IMR-90 (cell line): ENCODE results near the gene SLC38A4. TPM values are rescaled to one million over a fixed set of nuclear protein-coding genes. Genes with fewer than 3 reads are reported as not detected.

Source experiments
- ATAC-seq: fragments of 200-7000 bp; cut with Tn5 transposase; 2 replicates; pipeline ENCODE4 v1.9.1; 2020; ENCODE audit warnings: low read depth, mild to moderate bottlenecking, moderate library complexity
- BruUV-seq: library from RNA; stranded (reverse); fragments of 400-500 nt; replicated peaks from 2 replicates; lab custom pipeline; 2021; lab: Mats Ljungman, UMichigan
- CTCF ChIA-PET: fragments of 300-600 bp; formaldehyde crosslinking; extraction: SDS; loops from one replicate; lab custom pipeline; 2021; ENCODE audit warnings: antibody characterized with exemption; lab: Yijun Ruan, JAX
- POLR2A ChIA-PET: fragments of 300-600 bp; sonication (Branson Sonifier 250); formaldehyde crosslinking; loops from one replicate; lab custom pipeline; 2022; ENCODE audit warnings: antibody characterized with exemption; ENCODE audit not compliant: unreplicated experiment; lab: Charles Lee
- DNase-seq: peaks from one replicate; pipeline ENCODE4 v3.0.0; 2013
- H2AFZ ChIP-seq: replicated peaks from 2 replicates; pipeline ENCODE3; 2013; ENCODE audit warnings: low read length, mild to moderate bottlenecking; ENCODE audit not compliant: poor library complexity
- H2AK5ac ChIP-seq: 2 replicates; pipeline ENCODE4 v1.6.1; 2013; ENCODE audit warnings: low read depth, low read length, inconsistent platforms
- H2AK9ac ChIP-seq: replicated peaks from 2 replicates; pipeline ENCODE3; 2013; ENCODE audit warnings: mild to moderate bottlenecking, low read depth, low read length, moderate library complexity; ENCODE audit not compliant: poor library complexity
- H2BK120ac ChIP-seq: 2 replicates; pipeline ENCODE4 v1.6.1; 2013; ENCODE audit warnings: low read depth, low read length, inconsistent platforms
- H2BK15ac ChIP-seq: 3 replicates; pipeline ENCODE4 v1.6.1; 2013; ENCODE audit warnings: low read depth, low read length, inconsistent platforms
- H2BK20ac ChIP-seq: 2 replicates; pipeline ENCODE4 v1.6.1; 2013; ENCODE audit warnings: low read depth, mild to moderate bottlenecking, inconsistent platforms, low read length, moderate library complexity
- H2BK5ac ChIP-seq: 2 replicates; pipeline ENCODE4 v1.6.1; 2013; ENCODE audit warnings: mild to moderate bottlenecking, low read depth, low read length, inconsistent platforms; ENCODE audit not compliant: poor library complexity, severe bottlenecking
- H3K14ac ChIP-seq: replicated peaks from 2 replicates; pipeline ENCODE4 v1.6.1; 2013; ENCODE audit warnings: low read depth, low read length, inconsistent platforms
- H3K18ac ChIP-seq: 2 replicates; pipeline ENCODE4 v1.6.1; 2013; ENCODE audit warnings: low read depth, low read length, control low read depth
- H3K23ac ChIP-seq: 2 replicates; pipeline ENCODE4 v1.6.1; 2013; ENCODE audit warnings: low read depth, low read length, inconsistent platforms
- H3K27ac ChIP-seq: 2 replicates; pipeline ENCODE4 v1.5.1; 2013; ENCODE audit warnings: mild to moderate bottlenecking, control low read depth, low read length; ENCODE audit not compliant: insufficient read depth
- H3K27me3 ChIP-seq: 2 replicates; pipeline ENCODE4 v1.6.1; 2013; ENCODE audit warnings: low read length; ENCODE audit not compliant: control insufficient read depth, insufficient read depth
- H3K36me3 ChIP-seq: 2 replicates; pipeline ENCODE4 v1.6.1; 2013; ENCODE audit warnings: low read length, mixed read lengths; ENCODE audit not compliant: control insufficient read depth, insufficient read depth
- H3K4ac ChIP-seq: 2 replicates; pipeline ENCODE4 v1.6.1; 2013; ENCODE audit warnings: low read depth, low read length, inconsistent platforms
- H3K4me1 ChIP-seq: 2 replicates; pipeline ENCODE4 v1.6.1; 2013; ENCODE audit warnings: low read length, mixed read lengths; ENCODE audit not compliant: control insufficient read depth, insufficient read depth
- H3K4me2 ChIP-seq: 2 replicates; pipeline ENCODE4 v1.6.1; 2013; ENCODE audit warnings: low read depth, mild to moderate bottlenecking, control low read depth, low read length, moderate library complexity
- H3K4me3 ChIP-seq: 2 replicates; pipeline ENCODE4 v1.5.1; 2013; ENCODE audit warnings: low read depth, mild to moderate bottlenecking, control low read depth, low read length, moderate library complexity; ENCODE audit not compliant: insufficient read depth
- H3K56ac ChIP-seq: 2 replicates; pipeline ENCODE4 v1.6.1; 2013; ENCODE audit warnings: low read length, inconsistent platforms; ENCODE audit not compliant: insufficient read depth; ENCODE audit errors: extremely low read depth
- H3K79me1 ChIP-seq, 2 experiments: 2 replicates each; pipeline ENCODE4 v1.6.1; 2013; ENCODE audit warnings: low read length in 2 of 2, inconsistent platforms in 1 of 2, low read depth in 1 of 2
- H3K9ac ChIP-seq: 2 replicates; pipeline ENCODE4 v1.6.1; 2013; ENCODE audit warnings: low read depth, low read length, control low read depth
- H3K9me1 ChIP-seq: 2 replicates; pipeline ENCODE4 v1.6.1; 2013; ENCODE audit warnings: low read length, inconsistent platforms; ENCODE audit not compliant: insufficient read depth
- H3K9me3 ChIP-seq: 2 replicates; pipeline ENCODE4 v1.6.1; 2013; ENCODE audit warnings: low read length; ENCODE audit not compliant: control insufficient read depth, insufficient read depth
- H4K20me1 ChIP-seq: 2 replicates; pipeline ENCODE4 v1.6.1; 2013; ENCODE audit warnings: low read length, inconsistent platforms; ENCODE audit not compliant: insufficient read depth
- H4K5ac ChIP-seq: 2 replicates; pipeline ENCODE4 v1.6.1; 2013; ENCODE audit warnings: mild to moderate bottlenecking, low read depth, low read length, control low read depth
- H4K8ac ChIP-seq, 2 experiments: 2 replicates each; pipeline ENCODE4 v1.6.1; 2013; ENCODE audit warnings: low read depth in 2 of 2, low read length in 2 of 2, control low read depth in 1 of 2, inconsistent platforms in 1 of 2
- H4K91ac ChIP-seq: 2 replicates; pipeline ENCODE4 v1.6.1; 2013; ENCODE audit warnings: low read depth, low read length, inconsistent platforms; ENCODE audit not compliant: insufficient read depth
- CEBPB ChIP-seq: IDR thresholded peaks from 2 replicates; pipeline ENCODE4 v1.6.1; 2012; ENCODE audit warnings: low read depth, low read length, improper control_type of control experiment
- CHD1 ChIP-seq: IDR thresholded peaks from 2 replicates; pipeline ENCODE4 v1.6.1; 2012; ENCODE audit warnings: low read depth, low read length, improper control_type of control experiment
- MXI1 ChIP-seq: IDR thresholded peaks from 2 replicates; pipeline ENCODE4 v1.6.1; 2012; ENCODE audit warnings: low read depth, mild to moderate bottlenecking, low read length, moderate library complexity, borderline replicate concordance
- NFE2L2 ChIP-seq: fragments of 150-350 bp; IDR thresholded peaks from 2 replicates; pipeline ENCODE4 v1.6.1; 2016; ENCODE audit warnings: low read depth, mild to moderate bottlenecking, low read length
- POLR2A ChIP-seq: IDR thresholded peaks from 2 replicates; pipeline ENCODE4 v1.6.1; 2012; ENCODE audit warnings: mild to moderate bottlenecking, low read depth, low read length
- RFX5 ChIP-seq: IDR thresholded peaks from 2 replicates; pipeline ENCODE4 v1.8.0; 2012; ENCODE audit warnings: low read depth, mild to moderate bottlenecking, low read length, moderate library complexity
- WGBS, 2 experiments: methylation state at CpG; one replicate each; pipeline versions ENCODE4 v1.1.5 to v1.1.7; 2013; ENCODE audit warnings: missing lambda C conversion rate in 2 of 2; ENCODE audit not compliant: insufficient read length in 1 of 2; ENCODE audit errors: extremely low coverage in 2 of 2; 5-methylcytosine and 5-hydroxymethylcytosine counted together
- dilution Hi-C: fragments of 300-500 bp; cut with HindIII; formaldehyde crosslinking; loops from one replicate; pipeline ENCODE4 v1.14.3; 2018; ENCODE audit warnings: low sequenced_read_pairs; ENCODE audit not compliant: unreplicated experiment
- in situ Hi-C: fragments of 300-500 bp; cut with MboI; formaldehyde crosslinking; loops from 3 replicates; pipeline ENCODE4 v1.14.3; 2019; ENCODE audit warnings: low sequenced_read_pairs, inconsistent platforms, mixed read lengths
- intact Hi-C: fragments of 100-400 bp; cut with micrococcal nuclease; formaldehyde crosslinking; loops from 2 replicates; pipeline ENCODE4 v1.10.0; 2022
- polyA plus RNA-seq, 3 experiments: library from polyadenylated mRNA; depleted of rRNA; stranded (reverse); fragments of >200 nt; gene quantifications; 2 replicates each; pipeline ENCODE4 v1.2.3, GENCODE V29; 2012; ENCODE audit warnings: low replicate concordance in 1 of 3
- total RNA-seq: library from RNA; depleted of rRNA; stranded (reverse); fragments of >200 nt; gene quantifications from 2 replicates; pipeline ENCODE4 v1.2.3, GENCODE V29; 2012

SLC38A4 gene
- total and polyA plus RNA-seq, 2 of the 4 experiments (the other 2 are of a cell fraction) = 2.3 to 2.7 TPM

GRCh38 chr12:46831335-46832129 is 5.7 kb upstream of the SLC38A4 start:
- no peak overlapping the region for H4K5ac ChIP-seq
- dilution Hi-C loops = no loop called here
- DNase-seq = no peak

More at GRCh38 chr12:46831335-46832129, 5.7 kb upstream of the SLC38A4 start:
- 0 out of 3 replicates have a peak overlapping the region, but pooled peaks have one; percentile 41 for H2BK15ac ChIP-seq
- no peaks in the 10 kb centered on the region for H3K36me3 ChIP-seq
- no TSS peak for BruUV-seq
- no peak overlapping the region for H2AK5ac ChIP-seq
- no peak overlapping the region for H3K18ac ChIP-seq
- in situ Hi-C loops = no loop called here
- peak overlapping the region; percentile 63 for H3K4me2 ChIP-seq
- ChIA-PET CTCF (no interaction called here), POLR2A (no interaction called here)
- WGBS, 2 experiments = 6% methylated on average over 34 of the region's 53 CpGs; no CpG with 5 or more reads in 1 of the 2 experiments
- peak overlapping the region in 1 of 2 experiments; percentile 74; a peak in 2 of 4 replicates for H4K8ac ChIP-seq
- H3K23ac ChIP-seq = no peak overlapping the region
- H2AK9ac ChIP-seq = no peak overlapping the region
- H3K14ac ChIP-seq = no peak overlapping the region
- no peak overlapping the region; the same call in 1 of the 2 replicates for H3K9ac ChIP-seq
- 0 out of 2 replicates have a peak overlapping the region, but pooled peaks have one; percentile 1 for H3K56ac ChIP-seq
- 0 out of 2 replicates have a peak overlapping the region, but pooled peaks have one; percentile 20 for H2BK20ac ChIP-seq
- H4K91ac ChIP-seq = no peak overlapping the region
- no peaks in the 10 kb centered on the region for H3K79me1 ChIP-seq
- TF ChIP-seq CEBPB (no peak), POLR2A (no peak), CHD1 (no peak), NFE2L2 (no peak), RFX5 (no peak), MXI1 (no peak)
- no peaks in the 10 kb centered on the region for H3K4me1 ChIP-seq
- H2AFZ ChIP-seq = peak overlapping the region; percentile 92
- H3K9me3 ChIP-seq = no peaks in the 10 kb centered on the region
- H3K9me1 ChIP-seq = no peaks in the 10 kb centered on the region
- H4K20me1 ChIP-seq = no peaks in the 10 kb centered on the region
- peak overlapping the region; percentile 14 for H3K4me3 ChIP-seq
- intact Hi-C loops = loop anchor here (10.0 kb wide), 1 partner anchor 183 kb away; no protein-coding TSS in a partner anchor
- no peak overlapping the region for H3K27ac ChIP-seq
- peaks cover 17% of the 10 kb centered on the region for H3K27me3 ChIP-seq
- no peak overlapping the region; the same call in 1 of the 2 replicates for H3K4ac ChIP-seq
- H2BK120ac ChIP-seq = peak overlapping the region; percentile 47
- no peak overlapping the region for H2BK5ac ChIP-seq
- peak; percentile 84 for ATAC-seq
